ENCODE data around the gene GABBR1. TPM values are rescaled to one million over a fixed set of nuclear protein-coding genes. Genes with fewer than 3 reads are reported as not detected.

Gene GABBR1
- total RNA-seq, 1 donor from 2014 or later: 6.4 TPM

- no peak for DNase-seq (ENCODE audit: low read depth)
- TF ChIP-seq CTCF (conservative IDR thresholded peaks at IDR 0.05; ENCODE audit: low read depth, low read length): no peak
- no peak within 1 kb of the TSS for H3K4me3 ChIP-seq (ENCODE audit: low read depth, low read length)
These were observed 73.3 kb downstream of the GABBR1 start, which contains the start of gene UBD for GRCh38 chr6:29559524-29560287. UBD (minus strand) TSS chr6:29559732; CDS start chr6:29559701, 31 bp downstream.

- TF ChIP-seq CTCF (conservative IDR thresholded peaks at IDR 0.05; ENCODE audit: low read depth, low read length): no peak
- H3K4me3 ChIP-seq (ENCODE audit: low read depth, low read length): no peak overlapping the region
- DNase-seq (ENCODE audit: low read depth): no peak
These were observed 74.4 kb downstream of the GABBR1 start for GRCh38 chr6:29558439-29559079.

- DNase-seq (ENCODE audit: low read depth): no peak
- no peak for TF ChIP-seq CTCF (conservative IDR thresholded peaks at IDR 0.05; ENCODE audit: low read depth, low read length)
- no peak overlapping the region for H3K4me3 ChIP-seq (ENCODE audit: low read depth, low read length)
These were observed 75.7 kb downstream of the GABBR1 start for GRCh38 chr6:29557320-29557719.

- no peak overlapping the region for H3K4me3 ChIP-seq (ENCODE audit: low read depth, low read length)
- no peak for DNase-seq (ENCODE audit: low read depth)
- TF ChIP-seq CTCF (conservative IDR thresholded peaks at IDR 0.05; ENCODE audit: low read depth, low read length): no peak
These were observed 78.2 kb downstream of the GABBR1 start for GRCh38 chr6:29554764-29555163.

GRCh38 chr6:29553268-29554057 lies 79.5 kb downstream of the GABBR1 start:
- TF ChIP-seq CTCF (conservative IDR thresholded peaks at IDR 0.05; ENCODE audit: low read depth, low read length): peak; percentile 13
- no peak for DNase-seq (ENCODE audit: low read depth)
- peak overlapping the region; percentile 14 for H3K4me3 ChIP-seq (ENCODE audit: low read depth, low read length)

- TF ChIP-seq CTCF (conservative IDR thresholded peaks at IDR 0.05; ENCODE audit: low read depth, low read length): no peak
- DNase-seq (ENCODE audit: low read depth): peak; percentile 30
- H3K4me3 ChIP-seq (ENCODE audit: low read depth, low read length): no peak overlapping the region
These were observed 80.4 kb downstream of the GABBR1 start for GRCh38 chr6:29552512-29553051.

Data from epithelial cell of proximal tubule (primary cell).